HG02981 (cell line): ENCODE results near the gene CNTFR.
"Not testable (repeated sequence)": the region's sequence is repeated elsewhere in the genome, so short reads cannot be mapped to it uniquely, and the experiment has no call there.

Experiments used
- ATAC-seq: cut with Tn5 transposase; IDR thresholded peaks from one replicate; pipeline ENCODE4 v1.9.1; 2021; ENCODE audit warnings: mild to moderate bottlenecking, moderate library complexity; ENCODE audit not compliant: unreplicated experiment

Gene CNTFR

DNA sequence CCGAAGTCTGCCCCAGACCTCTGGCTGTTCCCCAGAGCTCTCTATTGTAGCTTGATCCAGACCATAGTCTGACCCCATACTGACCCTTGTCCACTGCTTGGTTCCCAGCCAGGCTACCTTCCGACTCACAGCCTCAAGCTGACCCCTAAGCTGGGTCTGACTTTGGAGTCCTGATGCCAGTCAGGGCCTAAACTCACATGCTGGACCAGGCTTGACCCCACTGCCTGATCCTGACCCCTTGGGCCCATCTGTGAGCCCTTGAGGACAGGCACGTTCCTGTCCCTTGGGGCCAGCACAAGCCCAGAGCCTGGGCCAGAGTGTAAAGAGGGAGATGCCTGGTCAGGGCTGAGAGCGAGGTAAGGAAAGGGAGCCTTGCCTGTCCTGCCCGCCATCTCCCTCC lies 34.0 kb downstream of the CNTFR start:
- ATAC-seq: no peak

DNA sequence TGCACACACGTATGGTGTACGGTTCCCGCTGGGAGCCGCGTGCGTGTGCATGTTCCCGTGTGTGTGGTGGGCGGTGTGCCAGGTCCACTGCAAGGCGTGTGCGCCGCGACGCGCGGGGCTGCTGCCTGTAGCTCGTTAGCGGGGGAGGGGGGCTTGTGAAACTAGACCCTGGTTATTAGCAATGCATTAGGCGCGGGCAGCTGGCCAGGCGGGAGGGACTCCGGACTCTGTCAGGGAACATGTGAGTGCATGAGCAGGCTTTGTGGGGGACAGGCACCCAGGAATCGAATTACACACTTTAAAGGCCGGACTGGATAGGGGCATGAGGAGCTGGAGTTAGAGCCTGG lies 34.5 kb downstream of the CNTFR start:
- ATAC-seq: no peak

DNA sequence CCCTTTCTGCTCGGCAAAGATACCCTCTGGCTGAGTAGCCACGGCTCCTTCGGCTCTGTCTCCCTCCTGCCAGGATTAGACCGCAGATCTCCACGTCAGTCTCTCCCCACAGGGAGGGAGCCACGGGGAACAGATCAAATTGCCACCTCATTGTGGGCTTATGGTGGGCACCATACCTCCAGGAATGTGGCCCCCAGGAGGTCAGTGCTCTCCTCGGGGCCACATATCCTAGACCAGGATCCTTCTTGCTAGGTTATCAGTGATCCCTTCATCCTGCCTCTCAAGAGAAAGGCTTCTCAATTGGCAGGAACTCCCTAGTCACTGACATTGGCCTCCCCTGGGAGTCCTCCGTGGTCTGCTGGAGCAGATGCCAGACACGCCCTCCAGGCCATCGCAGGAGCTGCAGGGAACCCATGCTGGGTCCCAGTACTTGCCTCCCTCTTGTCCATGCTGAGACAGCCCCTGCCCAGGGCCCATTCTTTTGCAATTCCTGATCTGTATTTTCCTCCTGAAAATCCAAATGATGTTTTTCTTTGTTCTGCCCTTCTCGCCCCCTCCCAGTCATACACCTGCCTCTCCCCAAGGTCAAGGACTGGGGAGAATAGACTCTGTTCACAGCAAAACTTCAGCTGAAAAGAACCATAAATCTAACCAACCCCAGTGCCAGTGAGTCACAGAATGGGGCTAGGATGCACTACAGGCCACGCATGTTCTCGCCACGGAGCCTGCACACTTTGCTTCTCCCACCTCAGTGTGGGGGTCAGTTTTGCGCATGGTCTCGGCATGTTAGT lies 35.1 kb downstream of the CNTFR start:
- no peak for ATAC-seq

DNA sequence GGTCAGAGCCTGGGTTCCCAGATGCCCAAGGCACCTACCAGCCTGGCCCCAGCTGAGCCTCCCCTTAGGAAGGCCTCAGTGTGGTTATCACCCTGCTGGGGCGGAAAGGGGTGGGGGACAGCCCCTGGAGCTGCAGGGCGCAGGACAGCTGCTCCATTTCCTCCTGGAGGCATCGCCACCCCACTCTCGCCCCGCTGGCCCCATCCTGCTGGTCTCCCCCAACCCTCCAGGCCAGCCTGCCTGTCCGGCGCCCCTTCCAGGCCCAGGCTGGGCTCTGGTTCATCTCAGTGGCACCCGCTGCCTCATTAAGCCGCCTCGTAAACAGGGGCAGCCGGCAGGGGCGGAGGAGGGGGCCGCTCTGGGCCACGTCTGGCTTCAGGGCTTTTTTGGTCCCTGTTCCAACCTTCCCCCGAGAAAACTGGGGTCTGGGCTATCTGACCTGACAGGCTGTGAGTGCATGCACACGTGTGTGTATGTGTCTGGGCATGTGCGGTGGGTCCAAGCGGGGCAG lies 36.0 kb downstream of the CNTFR start:
- no peak for ATAC-seq

DNA sequence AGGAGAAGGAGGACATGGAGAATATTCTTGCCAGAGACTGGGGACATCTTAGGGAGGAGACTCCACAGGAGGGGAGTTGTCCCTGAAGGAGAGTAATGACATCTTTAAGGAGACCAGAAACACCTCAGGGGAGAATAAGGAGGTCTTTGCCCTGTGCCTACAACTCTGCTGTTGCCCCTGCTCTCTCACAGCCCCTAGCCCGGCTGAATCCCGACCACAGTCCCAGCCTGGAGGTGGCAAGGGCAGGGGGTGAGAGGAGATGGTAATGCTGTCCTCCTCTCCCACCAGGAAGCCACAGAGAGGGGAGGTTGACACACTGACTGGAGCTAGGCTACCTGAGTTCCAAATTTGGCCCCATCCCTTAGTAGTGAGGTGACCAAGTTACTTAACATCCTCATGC lies 36.5 kb downstream of the CNTFR start:
- ATAC-seq: no peak

DNA sequence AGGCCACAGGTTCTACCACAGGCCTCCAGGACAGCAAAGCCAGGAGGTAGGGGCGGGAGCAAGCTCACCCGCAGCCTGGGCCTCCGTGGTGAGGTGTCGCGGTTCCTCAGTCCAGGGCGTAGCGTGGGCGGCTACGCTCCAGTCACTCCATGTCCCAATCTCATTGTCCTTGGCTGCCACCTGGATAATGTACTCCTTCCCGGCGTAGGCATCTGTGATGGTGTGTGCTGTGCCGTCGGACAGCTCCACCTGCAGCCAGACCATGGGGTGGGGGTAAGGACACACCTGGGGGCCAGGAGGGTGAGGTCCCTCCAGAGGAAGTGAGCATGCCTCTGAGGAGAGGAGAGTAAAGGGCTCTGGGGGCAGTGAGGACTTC lies 36.9 kb downstream of the CNTFR start:
- ATAC-seq: no peak

DNA sequence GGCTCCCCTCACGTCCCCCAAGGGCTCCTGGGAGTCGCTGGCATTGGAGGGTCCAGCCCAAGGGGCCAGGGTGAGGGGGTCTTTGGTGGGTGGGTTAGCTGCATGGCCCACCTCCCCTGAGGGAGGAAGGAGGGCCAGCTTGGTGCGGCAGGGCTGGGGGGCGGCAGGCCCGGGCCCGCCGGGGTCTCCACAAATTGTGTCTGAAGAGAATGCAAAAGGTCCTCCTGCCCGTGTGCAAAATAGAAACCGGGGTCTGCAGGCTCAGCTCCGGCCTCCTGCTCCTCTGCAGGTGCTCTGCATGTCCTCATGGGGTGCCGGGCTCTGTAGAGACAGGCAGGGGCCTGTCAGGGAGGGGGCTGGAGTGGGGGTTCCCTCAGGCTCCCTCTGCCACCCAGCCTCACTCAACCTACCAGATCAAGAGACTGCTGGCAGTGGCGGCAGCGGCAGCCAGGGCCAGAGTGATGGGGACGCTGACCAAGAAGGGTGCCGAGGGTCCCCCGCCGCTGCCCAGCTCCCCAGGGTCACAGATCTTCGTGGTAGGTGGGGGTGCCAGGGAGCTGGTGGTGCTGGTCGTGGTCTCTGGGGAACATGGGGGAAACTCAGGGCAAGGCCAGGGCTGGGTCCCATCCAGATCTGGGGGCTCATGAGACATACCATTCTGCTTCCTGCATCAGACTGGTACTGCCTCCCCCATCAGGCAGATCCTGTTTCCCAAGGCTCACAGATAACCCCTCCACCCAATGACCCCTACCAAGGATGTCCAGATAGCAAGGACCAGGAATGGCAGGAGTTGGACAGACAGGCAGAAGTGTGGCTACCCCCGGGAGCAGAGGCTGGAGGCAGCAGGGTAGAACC lies 37.5 kb downstream of the CNTFR start:
- ATAC-seq: no peak

DNA sequence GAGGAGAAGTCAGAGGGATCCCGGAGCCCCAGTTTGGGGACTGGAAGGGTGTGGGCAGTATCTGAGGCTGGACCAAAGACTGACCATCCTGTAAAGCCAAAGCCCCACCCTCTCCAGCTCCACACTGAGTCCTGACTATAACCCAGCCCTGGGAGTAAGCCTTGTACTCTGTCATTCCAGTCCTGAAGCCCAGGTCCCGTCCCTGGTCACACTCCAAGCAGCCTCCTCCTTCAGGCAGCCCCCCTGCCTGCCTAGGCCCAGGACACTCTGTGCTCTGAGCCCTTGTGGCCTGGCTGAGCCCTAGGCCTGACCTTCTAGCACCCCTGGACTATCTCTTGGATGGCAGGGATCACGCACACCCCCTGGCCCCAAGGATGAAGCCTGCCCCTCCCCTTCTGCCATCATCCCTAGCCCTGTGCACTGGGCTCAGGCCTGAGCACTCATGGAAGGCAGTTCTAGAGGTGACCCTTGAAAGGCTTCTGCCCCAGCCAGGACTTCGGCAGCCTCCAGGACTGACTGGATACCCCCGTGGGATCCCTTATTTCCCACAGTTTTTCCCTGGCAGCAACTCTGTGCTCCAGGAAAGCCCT lies 38.7 kb downstream of the CNTFR start:
- ATAC-seq: no peak

DNA sequence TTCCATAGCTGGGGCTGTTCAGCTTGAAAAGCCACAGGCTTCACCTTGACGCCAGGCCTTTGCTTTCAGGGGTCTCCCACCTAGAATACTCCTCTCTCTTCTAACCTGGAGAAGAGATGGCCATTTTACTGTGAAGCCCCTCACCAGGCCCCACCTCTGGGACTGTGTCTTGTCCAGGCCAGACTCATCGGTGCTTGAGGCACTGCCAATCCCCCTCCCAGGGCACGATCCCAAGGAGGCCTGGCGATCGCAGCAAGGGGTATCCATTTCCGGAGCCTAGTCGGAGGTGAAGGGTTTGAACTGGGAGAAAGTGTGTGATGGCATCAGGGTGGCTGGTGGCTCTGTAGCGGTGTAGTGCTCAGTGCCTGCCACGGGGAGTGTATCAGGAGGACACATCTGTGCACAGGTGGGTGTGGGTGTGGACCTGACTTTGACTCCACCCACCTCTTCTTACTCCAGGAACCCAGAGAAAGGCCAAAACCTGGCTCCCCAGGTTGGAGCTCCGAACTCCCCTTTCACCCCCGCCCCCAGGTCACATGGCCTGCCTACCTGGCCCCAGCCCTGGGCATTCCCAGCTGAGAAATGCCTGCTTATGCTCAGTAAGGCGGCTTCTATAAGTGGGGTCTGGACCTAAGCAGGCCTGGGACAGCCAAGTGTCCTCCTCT lies 39.4 kb downstream of the CNTFR start:
- ATAC-seq: no peak

DNA sequence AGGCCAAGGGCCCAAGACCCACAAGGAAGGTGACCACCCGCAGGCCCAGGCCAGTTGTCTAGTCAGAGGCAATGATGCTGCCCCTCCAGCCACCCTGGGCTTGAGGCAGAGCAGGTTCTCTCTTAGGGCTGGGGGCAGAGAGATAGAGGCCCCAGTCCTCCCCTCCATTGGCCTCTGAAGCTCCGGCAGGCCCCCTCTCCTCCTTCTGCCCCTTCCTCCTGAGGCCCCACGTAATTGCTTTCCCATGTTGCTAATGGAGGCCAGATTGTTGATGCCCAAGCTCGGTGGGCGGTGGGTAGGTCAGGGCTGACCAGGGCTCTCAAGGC lies 40.2 kb downstream of the CNTFR start:
- no peak for ATAC-seq

DNA sequence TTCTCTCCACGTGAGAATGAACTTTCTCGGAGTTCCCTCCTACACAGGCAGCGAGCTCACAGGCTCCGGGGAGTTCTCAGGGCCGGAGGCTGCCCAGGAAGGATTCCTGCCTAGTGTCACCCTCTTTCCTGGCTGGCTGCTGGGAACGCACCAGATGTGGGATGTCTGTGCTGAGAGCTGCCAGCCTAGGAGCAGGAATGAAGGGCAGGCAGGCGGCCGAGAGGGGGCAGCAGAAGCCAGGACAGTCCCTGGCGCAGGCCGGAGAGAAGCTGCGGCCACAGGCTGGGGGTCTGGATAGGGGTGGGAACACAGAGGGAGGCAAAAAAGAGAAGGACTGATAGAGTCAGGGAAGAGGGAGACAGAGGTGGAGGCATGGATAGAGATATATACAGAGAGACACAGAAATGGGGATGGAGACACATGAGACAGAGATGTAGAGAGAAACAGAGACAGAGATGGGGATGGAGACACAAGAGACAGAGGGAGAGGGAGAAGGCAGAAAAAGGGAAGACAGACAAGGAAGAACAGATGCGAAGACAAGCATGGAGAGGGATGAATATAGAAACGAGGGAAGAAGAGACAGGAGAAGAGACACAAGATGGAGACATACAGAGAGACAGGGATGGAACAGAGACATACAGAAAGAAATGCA lies 41.4 kb downstream of the CNTFR start:
- ATAC-seq: no peak

DNA sequence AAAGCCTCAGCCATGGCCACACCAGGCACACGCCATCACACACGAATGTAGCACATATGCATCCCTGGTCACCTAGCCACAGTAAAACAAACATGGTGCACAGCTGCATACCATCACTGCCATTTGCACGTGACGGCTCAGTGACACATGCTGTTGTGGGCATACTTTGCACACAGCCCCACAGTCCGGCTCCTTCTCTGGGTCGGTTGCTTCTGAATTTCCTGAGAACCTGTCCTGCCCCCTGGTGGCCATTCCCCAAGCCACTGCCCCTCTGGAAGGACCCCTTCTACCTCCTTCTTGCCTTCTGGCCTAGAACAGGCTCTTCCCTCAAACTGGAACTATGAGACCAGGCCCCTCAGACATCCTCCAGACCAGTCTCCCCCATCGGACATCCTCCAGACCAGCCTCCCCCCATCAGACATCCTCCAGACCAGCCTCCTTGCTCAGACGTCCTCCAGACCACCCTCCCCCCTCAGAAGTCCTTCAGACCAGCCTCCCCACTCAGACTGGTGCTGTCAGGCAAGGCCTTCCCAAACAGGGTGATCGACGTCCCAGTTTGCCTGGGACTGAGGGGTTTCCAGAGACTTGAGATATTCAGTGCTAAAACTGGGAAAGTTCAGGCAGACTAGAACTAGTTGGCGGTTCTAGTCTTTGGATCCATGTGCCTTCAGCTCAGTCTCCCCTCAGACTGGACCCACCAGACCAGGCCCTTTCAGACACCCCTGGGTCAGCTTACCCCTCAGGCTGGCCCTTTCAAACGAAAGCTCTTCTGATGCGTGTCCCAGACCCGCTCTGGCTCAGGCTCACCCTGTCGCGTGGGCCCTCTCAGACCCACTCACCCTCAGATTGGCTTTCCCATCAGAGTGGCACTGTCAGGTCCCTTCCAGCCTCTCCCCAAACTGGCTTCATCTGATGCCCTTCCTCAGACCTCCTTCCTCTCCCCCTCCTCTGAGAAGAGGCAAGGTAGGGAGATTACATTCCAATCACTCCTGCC lies 42.4 kb downstream of the CNTFR start:
- no peak for ATAC-seq

DNA sequence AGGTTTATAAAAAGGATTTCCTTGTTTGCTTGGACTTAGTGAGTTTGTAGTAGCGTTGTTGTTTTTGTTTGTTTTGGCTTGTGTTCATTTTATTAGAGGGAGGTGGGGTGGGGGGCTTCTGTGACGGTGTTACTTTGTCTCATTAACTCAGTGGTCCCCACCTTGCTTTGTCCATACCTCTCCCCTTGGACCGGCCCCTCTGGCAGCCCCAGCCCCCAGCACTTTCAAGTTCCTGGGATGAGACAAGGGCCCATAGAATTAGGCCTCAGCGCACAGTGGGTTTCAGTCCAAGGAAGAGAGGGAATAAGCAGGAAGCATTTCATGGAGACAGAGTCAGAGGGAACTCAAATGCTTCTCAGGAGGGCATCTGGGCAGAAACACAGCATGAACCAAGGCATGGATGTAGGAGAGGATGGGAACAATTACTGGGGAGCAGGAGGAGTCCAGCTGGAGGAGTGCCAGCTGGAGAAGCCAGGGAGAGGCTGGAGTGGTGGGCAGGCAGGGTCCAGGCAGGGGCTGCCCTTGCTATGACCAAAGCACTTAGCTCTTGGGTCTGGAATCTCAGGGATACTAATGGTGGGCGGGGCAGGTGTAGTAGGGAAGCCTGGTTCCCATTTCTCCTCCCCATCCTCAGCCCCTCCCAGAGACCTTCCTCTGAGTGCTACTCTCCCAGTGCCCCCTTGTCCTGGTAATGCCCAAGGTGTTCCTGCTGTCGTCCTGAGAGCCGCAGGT lies 43.3 kb downstream of the CNTFR start:
- ATAC-seq: no peak

DNA sequence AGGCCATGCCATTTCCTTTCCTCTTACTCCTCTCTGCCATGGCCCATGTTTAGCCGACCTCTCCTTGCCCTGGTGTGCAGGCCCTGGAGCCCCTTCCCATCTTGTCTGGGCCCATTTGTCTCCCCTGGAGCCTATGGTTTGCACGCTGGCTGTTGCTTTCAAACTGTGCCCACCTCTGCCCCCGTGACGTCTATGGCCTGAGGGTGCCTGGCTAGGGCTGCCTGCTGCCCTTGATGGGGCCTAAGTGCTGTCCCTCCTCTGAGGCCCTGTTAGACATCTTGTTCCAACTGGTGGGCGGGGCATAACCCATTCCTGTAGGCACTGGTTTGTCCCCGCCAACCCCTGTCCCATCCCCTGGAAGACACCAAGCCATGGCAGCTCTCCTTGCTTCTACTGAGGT lies 44.0 kb downstream of the CNTFR start:
- ATAC-seq: no peak

DNA sequence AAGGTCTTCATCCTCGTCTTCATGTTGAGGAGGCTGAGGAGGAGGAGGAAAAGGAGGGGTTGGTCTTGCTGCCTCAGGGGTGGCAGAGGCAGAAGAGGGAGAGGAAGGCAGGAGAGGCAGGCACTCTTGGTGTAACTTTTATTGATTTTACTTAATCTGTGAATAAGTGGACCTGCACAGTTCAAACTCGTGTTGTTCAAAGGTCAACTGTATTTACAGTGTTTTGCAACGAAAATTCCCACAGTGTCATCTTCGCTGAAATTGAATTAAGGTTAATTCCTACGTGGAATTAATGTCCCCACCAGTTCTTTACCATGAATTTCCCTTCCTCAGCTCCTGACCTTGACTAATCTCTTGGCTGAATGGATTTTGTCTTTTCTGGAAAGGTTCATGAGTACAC lies 45.5 kb downstream of the CNTFR start:
- no peak for ATAC-seq

DNA sequence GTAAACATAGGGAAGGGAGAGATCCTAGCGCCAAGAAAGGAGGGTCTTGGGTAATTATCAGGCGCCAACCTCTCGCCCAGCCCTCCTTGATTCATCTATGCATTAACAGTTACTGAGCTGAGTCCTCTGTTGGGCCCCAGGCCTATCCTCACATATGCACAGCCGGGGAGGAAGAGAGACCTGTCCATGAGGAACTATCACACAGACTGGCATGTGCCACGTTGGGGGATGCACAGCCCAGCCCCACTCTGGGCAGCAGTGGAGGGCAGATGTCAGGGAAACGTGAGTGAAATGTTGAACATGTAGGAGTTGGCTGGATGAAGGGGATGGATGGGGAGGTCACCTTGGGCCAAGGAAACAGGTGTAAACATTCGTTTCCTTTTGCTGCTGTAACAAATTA lies 48.0 kb downstream of the CNTFR start:
- ATAC-seq: no peak

DNA sequence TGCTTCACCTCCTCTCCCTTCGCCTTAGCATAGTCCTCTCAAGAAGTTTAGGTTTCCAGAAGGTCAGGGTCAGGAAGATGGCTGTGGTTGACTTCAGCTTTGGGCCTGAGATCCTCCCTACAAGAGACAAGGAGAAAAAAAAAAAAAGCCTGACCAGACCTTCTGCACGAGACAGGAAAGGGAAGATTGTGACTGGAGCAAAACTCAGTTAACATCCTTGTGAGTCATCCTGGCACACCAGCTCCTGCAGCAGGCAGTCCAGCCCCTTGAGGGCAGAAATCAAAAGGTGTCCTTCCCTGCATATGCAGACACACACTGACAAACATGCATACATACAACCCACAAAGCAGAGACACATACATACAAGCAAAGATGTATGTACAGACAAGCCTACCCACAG lies 48.7 kb downstream of the CNTFR start:
- no peak for ATAC-seq

DNA sequence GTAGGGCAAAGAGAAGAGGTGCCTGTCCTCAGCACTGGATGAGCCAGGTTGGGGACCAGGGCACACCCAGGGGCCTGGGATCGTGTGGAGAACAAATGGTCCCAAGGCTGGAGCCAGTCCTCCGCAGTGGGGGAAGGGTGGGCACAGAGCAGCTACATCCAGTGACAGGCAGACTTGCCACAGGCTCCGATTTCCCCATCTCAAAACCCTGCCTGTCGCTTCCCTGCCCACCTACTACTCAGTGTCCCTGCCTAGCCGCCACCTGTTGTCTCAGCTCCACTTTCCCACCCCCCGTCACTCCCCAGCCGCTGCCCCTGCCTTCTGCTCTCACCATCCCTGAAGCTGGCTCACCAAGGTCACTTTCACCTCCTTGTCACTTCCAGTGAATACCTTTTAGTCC lies 52.8 kb downstream of the CNTFR start:
- ATAC-seq: no peak

DNA sequence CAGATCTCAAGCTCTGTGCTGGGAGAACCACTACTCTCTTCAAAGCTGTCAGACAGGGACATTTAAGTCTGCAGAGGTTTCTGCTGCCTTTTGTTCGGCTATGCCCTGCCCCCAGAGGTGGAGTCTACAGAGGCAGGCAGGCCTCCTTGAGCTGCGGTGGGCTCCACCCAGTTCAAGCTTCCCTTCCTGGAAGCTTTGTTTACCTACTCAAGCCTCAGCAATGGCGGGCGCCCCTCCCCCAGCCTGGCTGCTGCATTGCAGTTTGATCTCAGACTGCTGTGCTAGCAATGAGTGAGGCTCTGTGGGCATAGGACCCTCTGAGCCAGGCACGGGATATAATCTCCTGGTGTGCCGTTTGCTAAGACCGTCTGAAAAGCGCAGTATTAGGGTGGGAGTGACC lies 57.5 kb downstream of the CNTFR start:
- not testable (repeated sequence) for ATAC-seq
